ENCODE data around the gene CPED1.

- TF ChIP-seq POLR2A (IDR thresholded peaks at IDR 0.05) (no peak), CTCF (IDR thresholded peaks at IDR 0.05) (no peak)
Observed at GRCh38 chr7:121043314-121044234, 55.1 kb downstream of the CPED1 start.

Measured in vagina (tissue), 2 donors.